HUDEP-2 (cell line): Measurements from ENCODE around the gene CYSTM1.

Experiments used
- DNase-seq, 76 experiments: peaks; one replicate each; lab custom pipeline; 2025; ENCODE audit not compliant: unreplicated experiment in 76 of 76; lab: John Stamatoyannopoulos, UW

The CYSTM1 gene

DNA sequence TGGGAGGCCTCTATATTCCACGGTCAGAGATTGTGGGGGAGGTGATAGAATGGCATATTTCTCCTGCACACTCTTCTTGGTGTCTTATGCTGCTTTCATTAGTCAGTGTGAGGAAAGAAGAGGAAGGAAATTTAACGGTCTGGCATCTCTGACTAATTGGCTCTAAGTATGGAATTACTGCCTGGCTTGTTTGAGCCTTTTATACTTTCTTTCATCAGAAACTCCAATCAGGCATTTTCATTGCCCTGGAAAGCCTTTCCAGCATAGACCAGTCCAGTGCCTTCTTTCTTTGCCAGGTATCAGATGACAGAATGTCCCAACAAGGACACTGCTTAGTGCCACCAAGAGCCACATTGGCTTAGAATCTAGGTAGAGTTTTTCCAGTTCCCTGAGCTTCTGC lies 30.2 kb downstream of the CYSTM1 start:
- DNase-seq: no peak

DNA sequence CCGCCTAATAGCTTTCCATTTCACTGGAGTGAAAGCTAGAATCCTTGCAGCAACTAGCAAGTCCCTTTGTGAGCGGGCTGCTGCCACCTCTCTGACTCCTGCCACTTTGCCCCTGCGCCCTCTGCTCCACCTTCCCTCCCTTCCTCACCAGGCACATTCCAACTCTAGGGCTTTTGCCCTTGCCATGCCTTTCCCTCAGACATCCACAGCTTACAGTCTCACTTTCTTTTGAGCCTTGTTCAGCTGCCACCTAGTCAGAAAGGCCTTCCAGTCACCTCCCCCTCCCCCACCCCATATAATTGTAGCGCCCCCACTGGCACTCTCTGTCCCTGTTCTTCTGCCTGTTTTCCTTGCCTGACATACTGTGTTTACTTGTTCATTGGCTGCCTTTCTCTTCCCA lies 31.0 kb downstream of the CYSTM1 start:
- DNase-seq: no peak

DNA sequence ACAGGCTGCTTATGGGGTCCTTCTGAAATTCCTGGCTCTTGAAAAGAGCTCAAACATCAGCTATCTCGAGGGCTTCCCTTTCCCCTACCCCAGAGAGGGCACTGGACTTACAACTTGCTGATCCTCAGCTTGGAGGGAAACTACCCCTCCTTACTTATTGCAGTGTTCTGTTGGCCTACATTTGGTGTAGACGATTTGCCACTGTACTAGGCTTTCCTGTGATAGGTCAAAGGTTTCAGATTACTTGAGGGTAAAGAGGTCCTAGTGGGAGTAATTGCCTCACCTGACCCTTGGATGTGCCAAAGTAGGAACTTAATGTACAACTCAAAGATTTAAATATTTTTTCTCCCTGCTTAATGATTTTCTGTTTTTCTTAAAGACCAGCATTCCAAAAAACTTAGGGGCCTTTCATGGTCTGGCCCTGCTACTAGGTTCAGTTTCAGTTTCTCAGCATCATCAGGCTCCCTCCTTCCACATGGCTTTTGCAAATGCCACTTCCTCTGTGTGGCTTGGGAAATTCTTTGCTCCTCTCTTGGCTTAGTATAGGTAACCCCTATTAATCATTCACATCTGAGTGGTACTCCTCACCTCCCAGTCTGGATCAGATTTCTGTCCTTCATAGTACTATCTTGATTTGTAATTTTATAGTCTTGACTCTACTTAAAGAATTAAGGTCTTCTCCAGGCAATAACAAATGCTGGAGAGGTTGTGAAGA lies 32.4 kb downstream of the CYSTM1 start:
- DNase-seq: no peak

DNA sequence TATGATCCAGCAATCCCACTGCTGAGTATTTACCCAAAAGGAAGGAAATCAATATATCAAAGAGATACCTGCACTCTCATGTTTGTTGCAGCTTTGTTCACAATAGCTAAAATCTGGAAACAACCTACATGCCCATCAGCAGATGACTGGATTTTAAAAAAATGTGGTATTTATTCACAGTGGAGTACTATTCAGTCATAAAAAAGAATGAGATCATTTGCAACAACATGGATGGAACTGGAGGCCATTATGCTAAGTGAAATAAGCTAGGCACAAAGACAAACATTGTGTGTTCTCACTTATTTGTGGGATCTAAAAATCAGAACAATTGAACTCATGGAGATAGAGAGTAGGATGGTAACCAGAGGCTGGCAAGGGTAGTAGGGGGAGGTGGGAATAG lies 33.1 kb downstream of the CYSTM1 start:
- DNase-seq: no peak

DNA sequence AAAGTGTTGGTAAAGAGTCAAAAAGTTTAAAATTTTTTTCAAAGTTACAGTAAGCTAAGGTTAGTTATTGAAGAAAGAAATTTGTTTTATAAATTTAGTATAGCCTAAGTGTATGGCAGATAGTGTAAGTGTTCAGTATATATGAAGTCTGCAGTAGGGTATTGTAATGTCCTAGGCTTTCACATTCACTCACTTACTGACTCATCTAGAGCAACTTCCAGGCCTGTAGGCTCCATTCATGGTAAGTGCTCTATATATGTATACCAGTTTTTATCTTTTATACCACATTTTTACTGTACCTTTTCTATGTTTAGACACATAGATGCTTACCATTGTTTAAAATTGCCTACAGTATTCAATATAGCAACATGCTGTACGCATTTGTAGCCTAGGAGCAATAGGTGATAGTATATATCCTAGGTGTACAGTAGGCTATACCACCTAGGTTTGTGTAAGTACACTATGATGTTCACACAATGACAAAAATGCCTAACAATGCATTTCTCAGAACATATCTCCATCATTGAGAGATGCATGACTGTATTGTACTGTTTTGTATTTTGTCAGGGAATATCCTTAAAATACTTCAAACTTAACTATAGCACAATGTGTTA lies 38.5 kb downstream of the CYSTM1 start:
- peak in 1 of 76 experiments; percentile 8 for DNase-seq

DNA sequence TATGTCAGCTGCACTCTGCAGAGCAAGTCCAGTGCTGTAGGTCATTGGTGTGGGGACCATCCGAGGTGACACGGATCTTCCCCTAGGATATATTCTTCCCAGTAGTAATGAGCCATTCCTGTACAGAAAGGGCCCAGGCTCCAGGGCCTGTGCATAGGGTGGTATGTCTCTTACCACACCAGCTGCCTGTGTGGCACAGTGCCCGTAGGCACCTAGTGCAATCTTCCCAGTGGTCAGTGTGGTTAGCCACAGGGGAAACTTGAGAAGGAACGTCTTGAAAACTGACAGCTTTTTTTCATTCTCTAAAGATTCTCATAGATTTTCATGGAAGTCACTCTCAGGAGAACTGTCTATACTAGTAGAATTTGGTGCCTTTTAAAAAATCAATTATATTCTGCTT lies 39.8 kb downstream of the CYSTM1 start:
- peak in 30 of 76 experiments; percentile 9 to 56 (median 26) for DNase-seq

DNA sequence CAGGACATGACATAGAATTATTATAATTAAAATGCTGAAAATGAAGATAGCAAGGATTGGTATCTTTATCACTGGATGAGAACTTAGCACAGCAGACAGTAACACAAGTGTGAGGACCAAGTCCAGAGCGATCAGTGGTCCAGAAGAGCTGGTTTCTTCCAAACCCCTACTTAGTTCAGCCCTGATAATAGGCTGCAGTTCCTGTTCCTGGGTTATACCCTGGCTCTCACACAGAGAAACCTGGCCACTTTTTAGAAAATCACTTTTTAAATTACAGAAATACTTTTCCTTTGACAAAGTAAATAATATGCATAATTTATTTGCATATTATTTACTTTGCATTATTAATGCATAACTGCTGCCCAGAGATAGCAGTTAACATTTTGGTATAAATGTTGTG lies 40.3 kb downstream of the CYSTM1 start:
- DNase-seq: no peak

DNA sequence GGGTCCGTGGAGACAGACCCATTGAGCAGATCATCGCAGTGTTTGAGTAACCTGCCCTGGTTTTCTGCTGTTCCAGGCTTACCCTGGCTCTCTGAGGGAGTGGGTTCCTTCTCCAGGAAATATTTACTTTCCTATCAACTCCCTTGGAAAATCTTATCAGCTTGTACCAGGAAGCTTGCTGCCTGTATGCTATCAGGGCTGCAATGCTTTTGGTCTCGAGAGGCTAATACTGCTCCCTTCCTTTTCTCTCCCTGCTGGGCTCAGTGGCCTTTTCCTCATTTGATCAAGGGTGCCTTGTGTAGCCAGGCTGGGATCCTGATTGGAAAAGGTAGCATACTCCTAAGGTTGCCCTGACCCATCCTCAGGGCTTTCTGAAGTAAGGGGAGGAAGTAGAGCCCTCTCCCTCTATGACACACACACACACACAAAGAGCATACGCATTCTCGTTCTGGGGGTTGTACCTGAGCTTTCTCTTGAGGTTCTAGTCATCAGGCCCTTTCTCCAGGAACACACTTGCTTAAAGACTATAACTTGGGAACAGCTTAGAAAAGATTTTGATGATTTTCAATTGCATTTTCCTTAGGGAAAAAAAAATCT lies 41.6 kb downstream of the CYSTM1 start:
- DNase-seq: peak in 18 of 76 experiments; percentile 7 to 53 (median 22)

DNA sequence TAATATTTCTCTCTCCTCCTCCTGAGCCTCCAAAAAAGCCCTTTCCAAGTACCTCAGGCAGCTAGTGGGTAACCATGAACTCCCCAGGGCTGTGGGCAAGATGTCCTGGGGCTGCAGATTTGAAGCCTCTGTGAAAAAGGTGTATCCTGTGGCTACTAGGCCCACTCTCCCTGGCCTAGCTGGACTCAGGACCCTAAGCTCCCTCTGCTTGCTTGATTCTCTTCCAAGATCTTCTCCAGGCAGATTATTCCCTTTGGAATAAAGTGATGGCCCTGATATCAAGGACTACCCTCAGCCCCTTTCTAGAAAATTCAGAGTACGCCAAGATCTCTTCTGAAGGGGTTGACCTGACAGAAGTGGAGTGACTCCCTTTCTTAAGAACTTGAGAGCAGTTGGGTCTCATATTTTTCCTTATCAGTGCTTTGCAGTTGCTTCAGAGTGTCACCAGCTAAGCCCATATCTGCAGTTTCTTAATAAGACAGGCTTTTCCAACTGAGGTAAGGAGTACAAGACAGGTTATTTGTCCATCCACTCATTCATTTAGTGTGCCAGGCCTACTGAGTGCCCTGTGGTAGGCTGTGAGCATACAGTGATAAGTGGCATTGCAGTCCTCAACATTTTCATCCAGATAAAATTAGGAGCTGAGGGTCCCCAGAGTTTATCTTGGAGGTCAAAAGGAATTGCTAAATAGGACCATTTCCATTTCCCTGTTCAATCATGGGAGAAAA lies 42.5 kb downstream of the CYSTM1 start:
- peak in 67 of 76 experiments; percentile 11 to 93 (median 64) for DNase-seq

DNA sequence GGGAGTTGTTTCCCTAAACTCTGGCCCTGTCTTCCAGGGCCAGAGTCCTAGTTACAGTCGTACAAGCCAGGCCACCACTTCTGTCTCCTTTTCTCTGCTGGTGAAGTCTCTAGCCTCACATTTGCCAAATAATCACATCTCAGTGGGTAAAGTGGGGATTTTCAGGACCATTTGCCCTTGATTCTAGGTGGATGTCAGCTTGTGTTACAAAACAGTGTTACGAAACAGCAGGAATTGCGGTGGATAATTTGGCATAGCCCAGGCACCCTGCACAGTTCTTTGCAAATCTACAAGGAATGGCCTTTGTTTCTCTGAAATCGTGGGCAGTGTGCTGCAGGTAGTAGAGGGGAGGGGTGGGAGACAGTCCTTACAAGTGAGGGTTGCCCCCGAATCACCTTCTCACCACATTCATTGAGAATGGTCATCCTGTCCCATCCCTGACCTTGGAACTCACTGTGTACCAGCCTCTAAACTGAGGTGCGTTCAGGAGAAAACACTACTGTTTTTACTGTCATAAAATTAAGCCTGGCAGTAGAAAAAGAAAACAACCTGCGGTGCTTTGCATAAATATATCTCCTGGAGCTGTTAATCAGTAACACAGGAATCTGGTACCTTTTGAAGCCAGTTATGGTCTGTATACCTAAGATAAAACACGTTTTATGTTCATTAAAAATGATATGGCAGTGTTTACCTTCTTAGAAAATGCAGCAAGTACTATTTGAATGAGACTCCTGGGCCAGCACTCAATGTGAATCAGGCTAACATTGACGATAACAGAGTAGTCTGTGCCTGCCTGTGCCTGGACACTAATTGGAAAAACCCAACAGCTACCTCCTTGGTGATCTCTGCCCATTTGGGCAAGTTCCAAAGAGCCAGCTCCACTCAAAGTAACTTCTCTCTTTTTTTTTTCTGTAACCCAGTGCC lies 44.3 kb downstream of the CYSTM1 start:
- peak in 11 of 76 experiments; percentile 4 to 51 (median 16) for DNase-seq

DNA sequence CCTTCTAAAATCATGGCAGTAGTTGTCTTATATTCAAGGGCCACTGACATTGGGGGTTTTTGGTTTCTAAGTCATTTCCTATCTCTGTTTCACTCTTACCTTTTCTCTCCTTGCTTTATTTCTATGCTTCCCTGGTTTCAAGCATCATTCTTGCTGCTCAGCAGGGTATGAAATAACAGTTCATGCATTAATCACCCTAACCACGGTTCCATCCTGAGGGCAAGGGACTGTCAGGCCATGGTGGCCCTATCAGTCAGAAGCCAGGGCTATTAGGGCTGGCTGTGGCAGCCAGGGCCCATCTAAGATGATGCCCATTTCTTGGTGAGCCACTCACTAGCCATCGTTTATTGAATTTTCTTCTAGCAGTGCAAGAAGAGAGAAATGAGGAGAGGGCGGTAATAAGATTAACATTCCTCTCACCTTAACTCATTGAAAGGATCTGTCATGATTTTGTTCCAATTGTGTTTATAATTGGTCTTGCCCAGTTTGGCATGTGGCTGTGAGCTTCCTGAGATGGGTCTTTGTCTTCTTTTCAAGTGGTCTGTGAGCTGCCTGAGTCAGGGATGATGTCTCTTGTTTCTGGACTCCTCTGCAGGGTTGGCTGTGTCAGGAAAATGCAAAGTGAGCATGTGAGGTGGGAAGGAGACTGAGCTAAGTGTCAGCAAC lies 45.2 kb downstream of the CYSTM1 start:
- DNase-seq: peak in 2 of 76 experiments; percentile 4 to 7

DNA sequence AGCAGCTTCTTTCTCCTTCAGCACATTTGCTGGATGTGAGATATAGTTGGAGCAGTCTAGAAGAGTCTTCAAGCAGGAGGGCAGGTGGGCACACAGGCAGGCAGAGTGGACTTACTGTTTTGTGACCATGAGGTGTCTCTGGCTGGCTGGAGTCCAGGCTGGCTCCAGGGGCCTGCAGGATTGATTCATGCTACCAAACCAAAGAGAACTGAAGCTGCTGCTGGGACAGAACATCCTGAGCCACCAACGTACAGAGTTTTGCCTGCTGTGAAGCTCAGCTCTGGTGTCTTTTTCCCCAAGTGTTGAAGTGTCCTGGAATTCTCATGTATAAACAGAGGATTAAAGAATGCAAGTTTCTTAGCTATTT lies 45.7 kb downstream of the CYSTM1 start:
- DNase-seq: no peak

DNA sequence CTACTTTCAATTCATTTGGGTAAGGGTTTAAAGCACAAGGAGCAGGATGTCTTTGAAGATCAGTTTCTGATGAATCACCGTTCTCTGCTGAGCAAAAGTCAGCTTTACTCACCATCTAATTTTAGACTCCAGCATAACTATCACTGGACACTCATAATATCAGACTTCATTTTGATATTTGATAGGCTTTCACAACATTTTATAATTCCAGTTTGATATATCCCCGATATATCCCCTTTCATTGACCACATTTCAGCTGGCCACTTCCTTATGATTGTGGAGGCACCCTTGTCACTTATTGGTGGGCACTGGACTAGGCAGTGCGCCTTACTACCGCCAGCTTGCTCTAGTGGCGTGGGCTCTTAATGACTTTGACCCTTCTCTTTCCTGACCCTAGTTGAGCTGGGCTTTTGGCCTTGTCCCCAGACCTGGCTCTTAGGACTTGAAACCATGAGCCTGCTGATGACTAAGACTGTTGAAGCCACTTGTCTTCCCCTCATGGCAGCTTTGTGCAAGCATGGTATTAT lies 46.8 kb downstream of the CYSTM1 start:
- DNase-seq: no peak

DNA sequence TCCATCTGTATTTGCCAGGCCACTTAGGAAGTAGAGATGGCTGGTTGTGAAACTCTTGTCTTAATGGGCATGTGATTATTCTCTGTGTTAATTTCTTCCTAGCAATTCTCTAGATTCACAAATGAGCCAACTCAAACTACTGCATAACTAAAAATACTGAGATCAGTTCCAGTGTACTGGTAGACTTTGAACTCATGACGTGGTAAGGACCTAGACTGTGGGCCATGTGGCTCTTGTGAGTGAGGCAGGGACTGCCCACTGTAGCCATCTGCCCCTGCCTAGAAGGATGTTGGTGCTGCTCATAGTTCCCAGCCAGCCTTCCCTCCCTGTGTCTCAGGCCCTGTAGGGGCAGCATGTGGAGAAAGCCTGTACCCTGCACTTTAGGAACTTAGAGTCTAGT lies 47.4 kb downstream of the CYSTM1 start:
- DNase-seq: no peak

DNA sequence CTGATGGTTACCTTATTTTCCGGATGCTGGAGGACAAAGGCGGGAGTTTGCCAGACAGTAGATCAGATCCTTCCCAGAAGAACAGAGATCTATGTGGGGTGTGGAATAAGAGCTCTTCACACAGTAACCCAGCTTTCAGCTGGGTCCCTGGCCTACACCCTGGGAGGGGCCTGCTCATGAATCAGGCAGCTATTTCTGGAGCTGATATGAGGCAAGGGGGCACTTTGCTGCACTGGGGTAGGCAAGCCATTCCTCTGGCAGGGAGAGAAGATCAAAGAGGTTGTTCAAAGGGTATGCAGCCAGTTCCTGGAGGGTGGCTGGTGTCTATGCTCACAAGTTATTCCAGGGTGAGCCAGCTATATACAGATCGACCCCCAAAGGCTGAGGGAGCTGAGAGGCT lies 48.6 kb downstream of the CYSTM1 start:
- peak in 14 of 76 experiments; percentile 11 to 36 (median 18) for DNase-seq

DNA sequence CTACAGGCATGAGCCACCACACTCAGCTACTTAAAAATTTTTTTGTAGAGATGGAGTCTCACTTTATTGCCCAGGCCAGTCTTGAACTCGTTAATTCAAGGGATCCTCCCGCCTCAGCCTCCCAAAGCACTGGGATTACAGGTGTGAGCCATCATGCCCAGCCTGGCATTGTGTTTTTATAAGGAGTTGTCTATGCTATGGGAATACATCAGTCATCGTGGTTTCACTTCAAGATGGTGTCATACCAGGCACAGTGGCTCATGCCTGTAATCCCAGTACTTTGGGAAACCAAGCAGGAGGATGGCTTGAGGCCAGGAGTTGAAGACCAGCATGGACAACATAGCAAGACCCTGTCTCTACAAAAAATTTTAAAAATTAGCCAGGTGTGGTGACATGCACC lies 49.7 kb downstream of the CYSTM1 start:
- no peak for DNase-seq

DNA sequence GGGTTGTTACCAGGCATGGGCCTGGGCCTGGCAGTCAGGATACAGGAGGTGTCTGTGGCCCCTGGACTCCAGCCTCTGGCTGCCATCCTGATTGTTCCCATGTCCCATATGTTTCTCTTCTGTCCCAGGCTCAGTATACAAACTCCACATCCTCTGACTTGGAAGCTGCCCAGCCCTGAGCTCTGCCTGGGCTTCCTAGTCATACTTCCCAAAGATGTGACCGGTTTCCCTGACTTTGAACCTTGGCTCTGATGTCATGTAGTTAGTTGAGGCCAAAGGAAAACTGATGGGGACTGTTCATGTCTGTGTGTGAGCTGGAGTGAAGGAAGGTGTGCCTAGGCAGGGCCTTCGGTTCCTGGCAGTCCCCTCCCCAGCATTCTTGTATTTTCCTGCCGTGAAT lies 50.4 kb downstream of the CYSTM1 start:
- no peak for DNase-seq

DNA sequence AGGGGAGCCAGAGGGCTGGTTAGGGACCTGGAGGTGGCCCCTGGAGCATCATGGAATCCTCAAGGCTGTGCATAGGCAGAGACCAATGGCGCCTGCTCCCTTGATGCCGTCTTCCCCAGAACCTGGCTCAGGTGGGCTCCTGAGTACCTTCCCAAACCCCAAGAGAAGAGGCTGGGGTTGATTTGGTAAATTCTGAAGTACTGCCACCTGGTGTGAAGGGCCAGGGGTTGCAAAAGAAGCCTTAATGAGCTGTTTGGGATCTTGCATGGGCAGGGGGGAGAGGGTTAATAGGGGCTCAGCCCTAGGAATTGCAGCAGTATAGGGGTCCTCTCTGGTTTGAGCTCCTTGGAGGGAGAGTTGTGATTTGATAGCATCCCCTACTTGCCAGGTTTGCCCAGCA lies 52.1 kb downstream of the CYSTM1 start:
- DNase-seq: no peak

DNA sequence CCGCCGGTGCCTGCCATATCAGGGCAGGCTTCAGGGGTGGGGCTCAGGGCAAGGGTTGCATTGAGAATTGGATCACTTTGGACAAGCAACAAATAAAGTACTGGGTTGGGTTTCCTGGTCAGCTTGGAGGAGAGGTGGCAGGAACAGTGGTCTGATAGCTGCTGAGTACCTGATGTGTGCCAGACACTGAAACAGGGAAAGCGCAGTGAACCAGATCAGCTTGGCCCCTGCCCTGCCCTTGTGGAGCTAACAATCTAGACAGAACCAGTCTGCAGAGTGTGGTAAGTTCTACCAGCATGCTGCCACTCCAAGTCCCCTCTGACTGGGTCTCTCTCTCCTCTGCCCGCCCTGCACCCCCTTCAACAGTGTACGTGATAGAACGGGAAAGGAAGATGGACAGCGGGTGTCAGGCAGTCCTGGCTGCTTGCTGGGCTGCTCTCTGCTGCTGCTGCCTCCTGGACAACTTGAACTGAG lies 53.4 kb downstream of the CYSTM1 start:
- no peak for DNase-seq
